Caco-2 (cell line): ENCODE data around the gene PRKAG2. TPM values are rescaled to one million over a fixed set of nuclear protein-coding genes. Genes with fewer than 3 reads are reported as not detected.

Source experiments
- BruUV-seq: library from RNA; stranded (reverse); fragments of 400-500 nt; replicated peaks from 2 replicates; lab custom pipeline; 2021; lab: Mats Ljungman, UMichigan
- CTCF ChIA-PET: fragments of 300-600 bp; sonication (Branson Sonifier 250); formaldehyde crosslinking; loops from one replicate; lab custom pipeline; 2022; ENCODE audit warnings: antibody characterized with exemption; lab: Charles Lee
- POLR2A ChIA-PET: fragments of 300-600 bp; sonication (Branson Sonifier 250); formaldehyde crosslinking; loops from one replicate; lab custom pipeline; 2022; ENCODE audit warnings: antibody characterized with exemption; lab: Charles Lee
- DNase-seq, 2 experiments: peaks; one replicate each; pipeline versions ENCODE4 v3.0.0 to v3.0.0-alpha.2; 2020 to 2022
- H3K27me3 ChIP-seq: replicated peaks from 2 replicates; pipeline ENCODE4 v1.6.0; 2011; ENCODE audit warnings: low read length; ENCODE audit not compliant: control insufficient read depth, insufficient read depth
- H3K36me3 ChIP-seq: 2 replicates; pipeline ENCODE4 v1.5.1; 2011; ENCODE audit warnings: low read length; ENCODE audit not compliant: control insufficient read depth, insufficient read depth
- H3K4me1 ChIP-seq: fragments of 250-450 bp; sonication (Bioruptor Pico); 2 replicates; pipeline ENCODE4 v1.5.1; 2020; ENCODE audit warnings: mild to moderate bottlenecking
- H3K4me3 ChIP-seq: 2 replicates; pipeline ENCODE4 v1.5.1; 2011; ENCODE audit warnings: low read depth, mild to moderate bottlenecking, control low read depth, low read length
- H3K9me3 ChIP-seq: fragments of 250-450 bp; sonication (Bioruptor Pico); 2 replicates; pipeline ENCODE4 v1.5.1; 2020; ENCODE audit warnings: mild to moderate bottlenecking, moderate library complexity
- H3K27ac Mint-ChIP-seq: one replicate; pipeline ENCODE4 v1.8.0; 2022; ENCODE audit warnings: mixed read lengths; ENCODE audit not compliant: unreplicated experiment
- H3K27me3 Mint-ChIP-seq: one replicate; pipeline ENCODE4 v1.8.0; 2022; ENCODE audit warnings: mixed read lengths; ENCODE audit not compliant: insufficient read depth, unreplicated experiment
- H3K36me3 Mint-ChIP-seq: one replicate; pipeline ENCODE4 v1.8.0; 2022; ENCODE audit warnings: mild to moderate bottlenecking, mixed read lengths; ENCODE audit not compliant: insufficient read depth, unreplicated experiment
- H3K4me1 Mint-ChIP-seq: one replicate; pipeline ENCODE4 v1.8.0; 2022; ENCODE audit warnings: low read depth, mixed read lengths; ENCODE audit not compliant: unreplicated experiment
- H3K4me3 Mint-ChIP-seq: one replicate; pipeline ENCODE4 v1.8.0; 2022; ENCODE audit warnings: mild to moderate bottlenecking, moderate library complexity, mixed read lengths; ENCODE audit not compliant: unreplicated experiment
- H3K9me3 Mint-ChIP-seq: one replicate; pipeline ENCODE4 v1.8.0; 2022; ENCODE audit warnings: mixed read lengths; ENCODE audit not compliant: unreplicated experiment
- CTCF ChIP-seq, 2 experiments: fragments of 200-600 bp in 1 of 2; IDR thresholded peaks; 1 replicate in 1 of 2; 2 replicates in 1 of 2; pipeline versions ENCODE4 v1.5.1 to v1.8.0; 2011 to 2022; ENCODE audit warnings: antibody characterized with exemption in 1 of 2, control low read depth in 1 of 2, inconsistent platforms in 1 of 2, low read depth in 1 of 2, low read length in 1 of 2, mild to moderate bottlenecking in 1 of 2, moderate library complexity in 1 of 2; ENCODE audit not compliant: insufficient read depth in 1 of 2, severe bottlenecking in 1 of 2, unreplicated experiment in 1 of 2
- intact Hi-C: fragments of 100-400 bp; cut with micrococcal nuclease; formaldehyde crosslinking; loops from one replicate; pipeline ENCODE4 v1.10.0; 2022; ENCODE audit not compliant: unreplicated experiment
- total RNA-seq: library from RNA; stranded (reverse); gene quantifications from 2 replicates; pipeline ENCODE4 v1.2.3, GENCODE V29; 2022

Gene PRKAG2
- total RNA-seq, 1 experiment from 2014 or later = 15.9 TPM

- H3K36me3 ChIP-seq = no peaks in the 10 kb centered on the region
- no peaks in the 10 kb centered on the region for H3K36me3 Mint-ChIP-seq
- no peaks in the 10 kb centered on the region for H3K4me1 ChIP-seq
- H3K9me3 ChIP-seq = no peaks in the 10 kb centered on the region
- no peak overlapping the region for H3K4me3 Mint-ChIP-seq
- no peak overlapping the region for H3K27ac Mint-ChIP-seq
- no peak overlapping the region for H3K4me3 ChIP-seq
- intact Hi-C loops = loop anchor here (1.0 kb wide), 1 partner anchor 45 kb away; no protein-coding TSS in a partner anchor
- DNase-seq = peak; percentile 41 to 50
- ChIA-PET CTCF (no interaction called here), POLR2A (no interaction called here)
- H3K27me3 Mint-ChIP-seq = peaks cover 24% of the 10 kb centered on the region
- no peaks in the 10 kb centered on the region; the same call in 1 of the 2 replicates for H3K27me3 ChIP-seq
- H3K4me1 Mint-ChIP-seq = peaks cover 6% of the 10 kb centered on the region
- peak in 1 of 2 experiments; percentile 42 for TF ChIP-seq CTCF (IDR thresholded peaks at IDR 0.05; ENCODE audit: insufficient read depth in 1 of 2, low read depth in 1 of 2, low read length in 1 of 2, severe bottlenecking in 1 of 2, unreplicated experiment in 1 of 2)
- no TSS peak for BruUV-seq
- no peaks in the 10 kb centered on the region for H3K9me3 Mint-ChIP-seq
Measured at GRCh38 chr7:151888079-151889067, 11.5 kb upstream of the PRKAG2 start.

DNA sequence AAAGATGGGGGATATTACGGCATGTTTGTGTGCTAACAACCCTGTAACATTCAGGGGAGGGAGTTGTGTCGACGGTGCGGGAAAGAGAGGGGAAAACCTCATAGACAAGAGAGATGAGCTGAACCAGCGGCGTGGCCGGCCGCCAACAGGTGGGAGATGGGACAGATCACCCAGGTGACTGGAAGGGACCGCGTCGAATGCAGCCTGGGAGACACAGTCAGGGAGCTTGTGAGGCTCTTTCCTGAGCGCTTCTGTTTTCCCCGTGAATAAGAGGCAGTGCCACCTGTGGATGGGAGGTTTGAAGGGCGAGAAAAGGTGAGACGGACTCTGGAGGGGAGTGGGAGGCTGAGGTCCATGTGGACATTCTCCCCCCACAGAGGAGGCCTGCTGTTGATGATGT lies 9.9 kb upstream of the PRKAG2 start:
- ChIA-PET POLR2A (no interaction called here), CTCF (interaction anchor here (0.7 kb wide), 1 partner anchor 95 kb away, joined by 3 read pairs; no protein-coding TSS in a partner anchor)
- H3K27me3 ChIP-seq = no peaks in the 10 kb centered on the region; the same call in 1 of the 2 replicates
- no peaks in the 10 kb centered on the region for H3K9me3 Mint-ChIP-seq
- BruUV-seq = no TSS peak
- no peak overlapping the region for H3K27ac Mint-ChIP-seq
- no peak overlapping the region for H3K4me3 ChIP-seq
- intact Hi-C loops = no loop called here
- H3K27me3 Mint-ChIP-seq = peaks cover 21% of the 10 kb centered on the region
- H3K36me3 Mint-ChIP-seq = no peaks in the 10 kb centered on the region
- DNase-seq = peak in 1 of 2 experiments; percentile 30
- TF ChIP-seq CTCF (IDR thresholded peaks at IDR 0.05; ENCODE audit: insufficient read depth in 1 of 2, low read depth in 1 of 2, low read length in 1 of 2, severe bottlenecking in 1 of 2, unreplicated experiment in 1 of 2) = no peak
- H3K4me1 Mint-ChIP-seq = peaks cover 6% of the 10 kb centered on the region
- no peaks in the 10 kb centered on the region for H3K36me3 ChIP-seq
- H3K9me3 ChIP-seq = no peaks in the 10 kb centered on the region
- no peak overlapping the region for H3K4me3 Mint-ChIP-seq
- no peaks in the 10 kb centered on the region for H3K4me1 ChIP-seq

DNA sequence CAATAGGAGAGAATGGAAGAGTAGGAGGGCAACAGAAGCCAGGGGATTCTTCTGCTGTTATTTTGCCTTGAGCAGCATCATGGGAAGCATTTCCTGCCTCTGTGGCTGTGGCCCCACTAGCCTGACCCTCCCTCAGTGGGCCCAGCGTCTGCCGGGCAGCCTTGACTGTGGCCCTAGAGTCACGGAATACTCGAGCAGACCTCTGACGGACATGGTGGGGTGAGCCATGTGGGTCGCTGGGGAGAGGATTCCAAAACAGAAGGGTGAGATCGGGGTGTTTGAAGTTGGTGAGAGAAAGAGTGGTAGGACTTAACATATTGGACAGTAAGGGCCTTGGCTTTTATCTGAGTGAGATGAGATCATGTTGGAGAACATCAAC lies 8.3 kb upstream of the PRKAG2 start:
- Mint-ChIP-seq H3K4me3 (no peak overlapping the region), H3K9me3 (no peaks in the 10 kb centered on the region), H3K4me1 (no peaks in the 10 kb centered on the region), H3K27ac (no peak overlapping the region), H3K36me3 (no peaks in the 10 kb centered on the region), H3K27me3 (peaks cover 18% of the 10 kb centered on the region)
- Histone ChIP-seq H3K27me3 (no peaks in the 10 kb centered on the region; the same call in 1 of the 2 replicates), H3K36me3 (no peaks in the 10 kb centered on the region), H3K4me1 (no peaks in the 10 kb centered on the region), H3K9me3 (no peaks in the 10 kb centered on the region), H3K4me3 (no peak overlapping the region)
- ChIA-PET POLR2A (no interaction called here), CTCF (no interaction called here)
- no peak for TF ChIP-seq CTCF (IDR thresholded peaks at IDR 0.05; ENCODE audit: insufficient read depth in 1 of 2, low read depth in 1 of 2, low read length in 1 of 2, severe bottlenecking in 1 of 2, unreplicated experiment in 1 of 2)
- DNase-seq = no peak
- intact Hi-C loops = no loop called here
- no TSS peak for BruUV-seq
